Upper lobe of right lung (tissue), 1 donor: ENCODE data around the gene CCNL1. TPM values are rescaled to one million over a fixed set of nuclear protein-coding genes. Genes with fewer than 3 reads are reported as not detected.
"Not testable (repeated sequence)": the region's sequence is repeated elsewhere in the genome, so short reads cannot be mapped to it uniquely, and the experiment has no call there.

Source experiments
- ATAC-seq: fragments of 200-7000 bp; cut with Tn5 transposase; one replicate; pipeline ENCODE4 v1.9.1; 2020; ENCODE audit warnings: mild to moderate bottlenecking, moderate library complexity
- DNase-seq: peaks from one replicate; pipeline ENCODE4 v3.0.0-alpha.2; 2020
- H3K27ac ChIP-seq: fragments of 200-600 bp; one replicate; pipeline ENCODE4 v1.8.0; 2022
- H3K27me3 ChIP-seq: fragments of 200-600 bp; one replicate; pipeline ENCODE4 v1.8.0; 2022; ENCODE audit warnings: mild to moderate bottlenecking
- H3K36me3 ChIP-seq: fragments of 200-600 bp; one replicate; pipeline ENCODE4 v1.8.0; 2022
- H3K4me1 ChIP-seq: fragments of 200-600 bp; one replicate; pipeline ENCODE4 v1.8.0; 2022
- H3K4me3 ChIP-seq: fragments of 200-600 bp; one replicate; pipeline ENCODE4 v1.8.0; 2022; ENCODE audit warnings: mild to moderate bottlenecking
- H3K9me3 ChIP-seq: fragments of 200-600 bp; one replicate; pipeline ENCODE4 v1.8.0; 2022
- intact Hi-C: fragments of 100-400 bp; cut with DNase I; formaldehyde crosslinking; loops from one replicate; pipeline ENCODE4 v1.11.0; 2022
- total RNA-seq: library from RNA; stranded (reverse); fragmentation: NEBNext Ultra II Directional; extraction: Animal tissue kit (Norgen Biotek cat#: 25700); gene quantifications from one replicate; pipeline ENCODE4 v1.2.1, GENCODE V29; 2021
- TF ChIP-seq, protein P1 (sequence below): fragments of 200-600 bp; IDR thresholded peaks from one replicate; pipeline ENCODE4 v1.8.0; 2022; ENCODE audit warnings: antibody characterized with exemption
- donor health status: DM: no; HTN: yes; CAD: no; lungs with severe emphysema.

Gene CCNL1
- total RNA-seq, 1 donor from 2014 or later: 140 TPM

DNA sequence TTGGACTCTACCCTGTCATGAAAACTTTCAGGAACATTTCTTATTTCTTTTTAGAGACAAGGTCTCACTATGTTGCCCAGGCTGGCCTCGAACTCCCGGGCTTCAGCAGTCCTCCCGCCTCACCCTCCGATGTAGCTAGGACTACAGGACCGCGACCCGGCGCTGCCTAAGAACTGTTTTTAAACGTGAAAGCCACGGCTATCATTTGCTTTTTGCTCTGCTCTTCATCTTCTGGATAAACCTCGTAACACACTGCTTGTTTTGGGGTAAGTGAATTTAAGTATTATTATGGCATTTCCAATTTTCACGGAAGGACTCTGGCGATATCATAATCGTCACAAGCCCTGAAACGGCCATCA, 14.3 kb upstream of the CCNL1 start:
- DNase-seq: peak; percentile 79

DNA sequence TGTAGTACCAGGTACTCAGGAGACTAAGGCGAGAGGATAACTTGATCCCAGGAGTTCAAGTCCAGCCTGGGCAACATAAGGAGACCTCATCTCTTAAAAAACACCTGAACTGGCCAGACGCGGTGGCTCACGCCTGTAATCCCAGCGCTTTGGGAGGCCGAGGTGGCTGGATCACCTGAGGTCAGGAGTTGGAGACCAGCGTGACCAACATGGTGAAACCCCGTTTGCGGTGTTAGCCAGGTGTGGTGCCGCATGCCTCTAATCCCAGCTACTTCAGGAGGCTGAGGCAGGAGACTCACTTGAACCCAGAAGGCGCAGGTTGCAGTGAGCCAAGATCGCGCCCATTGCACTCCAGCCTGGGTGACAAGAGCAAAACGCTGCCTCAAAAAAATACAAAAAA, 13.4 kb upstream of the CCNL1 start:
- intact Hi-C loops, DNase-seq, H3K27ac ChIP-seq, H3K36me3 ChIP-seq, ATAC-seq, H3K4me3 ChIP-seq, H3K9me3 ChIP-seq, H3K27me3 ChIP-seq: not testable (repeated sequence)
- peaks cover 20% of the 10 kb centered on the region for H3K4me1 ChIP-seq

More for the DNA sequence above, 14.3 kb upstream of the CCNL1 start:
- Histone ChIP-seq H3K9me3 (no peaks in the 10 kb centered on the region), H3K4me1 (peaks cover 20% of the 10 kb centered on the region), H3K36me3 (no peaks in the 10 kb centered on the region), H3K4me3 (peak overlapping the region; percentile 56), H3K27me3 (no peaks in the 10 kb centered on the region), H3K27ac (peak overlapping the region; percentile 96)
- ATAC-seq: peak; percentile 3
- intact Hi-C loops: no loop called here
- TF ChIP-seq, protein P1, sequence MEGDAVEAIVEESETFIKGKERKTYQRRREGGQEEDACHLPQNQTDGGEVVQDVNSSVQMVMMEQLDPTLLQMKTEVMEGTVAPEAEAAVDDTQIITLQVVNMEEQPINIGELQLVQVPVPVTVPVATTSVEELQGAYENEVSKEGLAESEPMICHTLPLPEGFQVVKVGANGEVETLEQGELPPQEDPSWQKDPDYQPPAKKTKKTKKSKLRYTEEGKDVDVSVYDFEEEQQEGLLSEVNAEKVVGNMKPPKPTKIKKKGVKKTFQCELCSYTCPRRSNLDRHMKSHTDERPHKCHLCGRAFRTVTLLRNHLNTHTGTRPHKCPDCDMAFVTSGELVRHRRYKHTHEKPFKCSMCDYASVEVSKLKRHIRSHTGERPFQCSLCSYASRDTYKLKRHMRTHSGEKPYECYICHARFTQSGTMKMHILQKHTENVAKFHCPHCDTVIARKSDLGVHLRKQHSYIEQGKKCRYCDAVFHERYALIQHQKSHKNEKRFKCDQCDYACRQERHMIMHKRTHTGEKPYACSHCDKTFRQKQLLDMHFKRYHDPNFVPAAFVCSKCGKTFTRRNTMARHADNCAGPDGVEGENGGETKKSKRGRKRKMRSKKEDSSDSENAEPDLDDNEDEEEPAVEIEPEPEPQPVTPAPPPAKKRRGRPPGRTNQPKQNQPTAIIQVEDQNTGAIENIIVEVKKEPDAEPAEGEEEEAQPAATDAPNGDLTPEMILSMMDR: no peak

DNA sequence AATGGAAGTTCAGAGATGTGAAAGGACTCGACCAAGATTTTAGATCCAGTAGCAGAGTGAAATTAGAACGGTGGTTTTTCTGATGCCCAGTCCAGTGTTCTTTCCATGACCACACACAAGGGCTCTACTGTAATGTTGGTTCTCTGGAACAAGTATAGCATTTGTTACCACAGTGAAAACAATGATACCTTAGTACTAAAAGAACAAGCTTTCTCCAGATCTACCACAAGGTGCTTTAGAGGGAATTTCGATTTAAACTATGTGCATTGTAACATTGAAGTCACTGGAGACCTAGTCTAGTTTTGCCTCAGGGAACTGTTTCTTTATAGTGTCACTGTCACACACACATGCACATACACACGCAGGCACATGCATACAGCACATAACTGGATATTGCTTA, 12.8 kb upstream of the CCNL1 start:
- no peaks in the 10 kb centered on the region for H3K36me3 ChIP-seq
- no peaks in the 10 kb centered on the region for H3K9me3 ChIP-seq
- intact Hi-C loops: no loop called here
- no peak for DNase-seq
- no peaks in the 10 kb centered on the region for H3K27me3 ChIP-seq
- H3K4me3 ChIP-seq: no peak overlapping the region
- no peak overlapping the region for H3K27ac ChIP-seq
- TF ChIP-seq, protein P1: no peak
- peaks cover 20% of the 10 kb centered on the region for H3K4me1 ChIP-seq
- no peak for ATAC-seq

DNA sequence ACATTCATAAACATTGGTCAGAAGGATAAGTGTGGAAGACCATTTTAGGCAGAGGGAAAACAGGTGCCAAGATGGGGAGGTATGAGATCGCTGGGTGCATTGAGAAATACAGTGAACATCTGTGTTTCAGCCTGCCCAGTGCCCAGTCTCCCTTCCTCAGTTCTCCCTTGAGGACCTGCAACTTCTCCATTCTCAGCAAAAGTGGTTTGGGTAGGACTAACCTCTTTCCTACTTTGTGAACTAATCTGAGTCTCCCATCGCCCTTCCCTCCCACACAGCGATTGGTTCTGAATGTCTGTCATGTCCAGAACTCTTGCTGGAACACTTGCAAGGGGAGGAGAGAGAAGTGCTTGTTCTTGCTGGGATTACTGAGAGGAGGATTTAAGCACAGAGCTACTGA, 10.9 kb upstream of the CCNL1 start:
- Histone ChIP-seq H3K9me3 (no peaks in the 10 kb centered on the region), H3K27me3 (no peaks in the 10 kb centered on the region), H3K4me1 (peaks cover 6% of the 10 kb centered on the region), H3K27ac (peak overlapping the region; percentile 6), H3K36me3 (no peaks in the 10 kb centered on the region), H3K4me3 (no peak overlapping the region)
- ATAC-seq: peak; percentile 52
- DNase-seq: no peak
- intact Hi-C loops: no loop called here
- TF ChIP-seq, protein P1: no peak

DNA sequence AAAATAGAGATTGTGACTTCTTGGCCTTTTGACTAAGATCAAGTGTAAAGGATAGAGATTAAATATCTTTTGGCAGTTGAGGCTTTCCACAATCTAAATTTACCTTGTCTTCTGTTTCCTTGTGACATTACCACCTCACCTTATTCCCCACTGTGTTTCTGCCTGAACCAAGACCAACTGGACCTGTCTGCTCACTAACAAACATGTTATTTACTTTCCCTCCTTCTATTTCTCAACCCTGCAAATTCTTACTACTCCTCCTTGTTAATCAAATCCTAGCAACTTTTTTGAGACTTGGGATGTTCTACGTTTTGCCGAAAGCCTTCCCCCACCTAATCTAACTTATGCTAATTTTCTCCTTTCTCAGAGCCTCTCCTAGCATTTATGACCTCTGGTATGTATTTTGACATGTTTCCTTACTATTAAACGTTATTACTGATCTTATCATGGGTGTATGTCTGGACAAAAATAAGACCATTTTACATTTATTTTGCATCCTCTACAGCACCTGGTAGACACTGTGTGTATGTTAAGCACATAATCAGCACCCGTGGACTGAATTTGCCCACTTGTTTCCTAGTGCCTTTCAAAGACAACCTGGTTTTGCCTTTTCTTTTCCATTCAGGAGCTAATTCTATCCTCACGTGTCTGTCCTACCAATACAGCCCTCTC, 7.6 kb upstream of the CCNL1 start:
- Histone ChIP-seq H3K4me1 (no peaks in the 10 kb centered on the region), H3K27ac (no peak overlapping the region), H3K36me3 (no peaks in the 10 kb centered on the region), H3K27me3 (no peaks in the 10 kb centered on the region), H3K9me3 (no peaks in the 10 kb centered on the region), H3K4me3 (no peak overlapping the region)
- intact Hi-C loops: no loop called here
- no peak for DNase-seq
- ATAC-seq: no peak
- TF ChIP-seq, protein P1: no peak

DNA sequence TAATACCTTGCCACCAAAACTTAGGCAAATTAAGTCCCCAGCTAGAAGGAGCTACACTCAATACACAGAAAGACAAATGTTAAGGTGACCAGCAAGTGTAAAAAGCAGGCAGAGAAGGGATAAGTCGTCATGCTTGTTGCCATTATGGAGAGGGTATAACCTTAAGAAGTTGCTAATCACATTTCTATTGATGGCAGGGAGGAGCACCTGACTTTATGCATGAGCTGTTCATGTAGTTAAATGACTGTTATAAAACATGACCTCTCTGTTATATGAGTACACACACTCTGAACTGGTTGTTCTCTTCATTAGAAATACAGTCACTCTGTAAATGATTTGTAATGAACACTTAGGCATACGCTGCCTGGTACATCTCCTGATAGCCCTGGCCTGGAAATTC, 6.6 kb upstream of the CCNL1 start:
- TF ChIP-seq, protein P1: no peak

More for the DNA sequence above, 6.6 kb upstream of the CCNL1 start:
- intact Hi-C loops: no loop called here
- Histone ChIP-seq H3K27me3 (no peaks in the 10 kb centered on the region), H3K9me3 (no peaks in the 10 kb centered on the region), H3K4me3 (no peak overlapping the region), H3K36me3 (no peaks in the 10 kb centered on the region), H3K27ac (no peak overlapping the region), H3K4me1 (peaks cover 3% of the 10 kb centered on the region)
- no peak for DNase-seq
- peak; percentile 49 for ATAC-seq
